ENCODE results near the gene COL12A1. TPM values are rescaled to one million over a fixed set of nuclear protein-coding genes. Genes with fewer than 3 reads are reported as not detected.

COL12A1 gene
- total and polyA plus RNA-seq, 4 experiments from 2014 or later: not detected

GRCh38 chr6:75213732-75214131 is 7.9 kb upstream of the COL12A1 start:
- CTCF ChIA-PET (ENCODE audit: partially characterized antibody): interaction anchor here (1.0 to 1.2 kb wide), 2 partner anchors 1477 to 1480 kb away, joined by 3 to 5 read pairs; no protein-coding TSS in a partner anchor
- intact Hi-C loops (cut with micrococcal nuclease): no loop called here
- POLR2A ChIA-PET (ENCODE audit: partially characterized antibody): no interaction called here
- no peak overlapping the region for H3K27ac ChIP-seq (ENCODE audit: low read depth, low read length)
- Mint-ChIP-seq H3K4me1 (peaks cover 4 to 5% (median 5%) of the 10 kb centered on the region in 4 donors), H3K36me3 (no peaks in the 10 kb centered on the region), H3K27ac (no peak overlapping the region), H3K4me3 (no peak overlapping the region), H3K9me3 (no peaks in the 10 kb centered on the region), H3K27me3 (peaks cover 26 to 40% of the 10 kb centered on the region in 2 donors)
- peaks cover 3% of the 10 kb centered on the region for H3K4me1 ChIP-seq (ENCODE audit: insufficient read depth, low read length)
- DNase-seq: no peak
- no peaks in the 10 kb centered on the region for H3K36me3 ChIP-seq (ENCODE audit: insufficient read depth, low read length)
- peaks cover 5% of the 10 kb centered on the region for H3K27me3 ChIP-seq (ENCODE audit: insufficient read depth, low read length)
- no peak overlapping the region for H3K4me3 ChIP-seq (ENCODE audit: low read length in 2 of 2)
- no peaks in the 10 kb centered on the region for H3K9me3 ChIP-seq (ENCODE audit: control insufficient read depth in 1 of 2, low read length in 2 of 2)

DNA sequence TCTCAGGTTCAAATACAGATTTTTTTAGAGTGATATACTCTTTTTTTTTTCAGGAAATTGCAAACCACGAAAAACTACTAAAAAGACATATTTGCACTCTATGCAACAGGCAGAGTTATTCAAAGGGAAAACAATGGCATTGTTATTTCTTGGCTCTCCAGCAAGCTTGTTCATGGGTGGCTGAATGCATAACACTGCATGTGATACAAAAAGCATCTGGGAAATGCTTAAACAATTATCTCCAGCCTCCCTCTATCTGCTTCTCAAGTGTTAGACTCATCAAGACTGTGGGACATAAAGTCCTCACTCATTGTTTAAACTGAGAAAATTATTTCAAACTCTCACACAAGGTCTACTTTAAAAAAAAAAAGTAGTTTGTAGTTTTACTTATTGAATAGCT is 7.3 kb upstream of the COL12A1 start:
- H3K4me3 ChIP-seq (ENCODE audit: low read length in 2 of 2): no peak overlapping the region
- peaks cover 29 to 43% of the 10 kb centered on the region in 2 donors for H3K27me3 Mint-ChIP-seq
- no peak for DNase-seq
- no peaks in the 10 kb centered on the region for H3K9me3 Mint-ChIP-seq
- peaks cover 10% of the 10 kb centered on the region for H3K27me3 ChIP-seq (ENCODE audit: insufficient read depth, low read length)
- ChIA-PET POLR2A (ENCODE audit: partially characterized antibody) (no interaction called here), CTCF (ENCODE audit: partially characterized antibody) (interaction anchor here (0.9 to 1.2 kb wide), 3 partner anchors 1474 to 1480 kb away, joined by 3 to 5 read pairs (median 4); no protein-coding TSS in a partner anchor)
- no peaks in the 10 kb centered on the region for H3K36me3 ChIP-seq (ENCODE audit: insufficient read depth, low read length)
- H3K4me1 ChIP-seq (ENCODE audit: insufficient read depth, low read length): peaks cover 9% of the 10 kb centered on the region
- no peak overlapping the region for H3K27ac ChIP-seq (ENCODE audit: low read depth, low read length)
- no peaks in the 10 kb centered on the region for H3K36me3 Mint-ChIP-seq
- no peak overlapping the region for H3K4me3 Mint-ChIP-seq
- H3K27ac Mint-ChIP-seq: no peak overlapping the region
- intact Hi-C loops (cut with micrococcal nuclease): no loop called here
- H3K9me3 ChIP-seq (ENCODE audit: control insufficient read depth in 1 of 2, low read length in 2 of 2): no peaks in the 10 kb centered on the region
- peaks cover 9 to 12% (median 11%) of the 10 kb centered on the region in 4 donors for H3K4me1 Mint-ChIP-seq

GRCh38 chr6:75211920-75212590 is 6.2 kb upstream of the COL12A1 start:
- Histone ChIP-seq H3K27me3 (ENCODE audit: insufficient read depth, low read length) (peaks cover 18% of the 10 kb centered on the region), H3K27ac (ENCODE audit: low read depth, low read length) (no peak overlapping the region), H3K4me3 (ENCODE audit: low read length in 2 of 2) (no peak overlapping the region), H3K4me1 (ENCODE audit: insufficient read depth, low read length) (peaks cover 20% of the 10 kb centered on the region), H3K36me3 (ENCODE audit: insufficient read depth, low read length) (no peaks in the 10 kb centered on the region), H3K9me3 (ENCODE audit: control insufficient read depth in 1 of 2, low read length in 2 of 2) (no peaks in the 10 kb centered on the region)
- Mint-ChIP-seq H3K27me3 (peaks cover 29 to 46% of the 10 kb centered on the region in 2 donors), H3K9me3 (no peaks in the 10 kb centered on the region), H3K4me3 (no peak overlapping the region), H3K4me1 (peaks cover 18 to 22% (median 21%) of the 10 kb centered on the region in 4 donors), H3K36me3 (no peaks in the 10 kb centered on the region), H3K27ac (no peak overlapping the region)
- ChIA-PET CTCF (ENCODE audit: partially characterized antibody) (interaction anchor here (0.7 to 10.7 kb wide), 12 partner anchors 9 to 1480 kb away, joined by 3 to 281 read pairs (median 34); no protein-coding TSS in a partner anchor), POLR2A (ENCODE audit: partially characterized antibody) (no interaction called here)
- no peak for DNase-seq
- intact Hi-C loops (cut with micrococcal nuclease): loop anchor here (1.0 kb wide), 1 partner anchor 314 kb away; no protein-coding TSS in a partner anchor

DNA sequence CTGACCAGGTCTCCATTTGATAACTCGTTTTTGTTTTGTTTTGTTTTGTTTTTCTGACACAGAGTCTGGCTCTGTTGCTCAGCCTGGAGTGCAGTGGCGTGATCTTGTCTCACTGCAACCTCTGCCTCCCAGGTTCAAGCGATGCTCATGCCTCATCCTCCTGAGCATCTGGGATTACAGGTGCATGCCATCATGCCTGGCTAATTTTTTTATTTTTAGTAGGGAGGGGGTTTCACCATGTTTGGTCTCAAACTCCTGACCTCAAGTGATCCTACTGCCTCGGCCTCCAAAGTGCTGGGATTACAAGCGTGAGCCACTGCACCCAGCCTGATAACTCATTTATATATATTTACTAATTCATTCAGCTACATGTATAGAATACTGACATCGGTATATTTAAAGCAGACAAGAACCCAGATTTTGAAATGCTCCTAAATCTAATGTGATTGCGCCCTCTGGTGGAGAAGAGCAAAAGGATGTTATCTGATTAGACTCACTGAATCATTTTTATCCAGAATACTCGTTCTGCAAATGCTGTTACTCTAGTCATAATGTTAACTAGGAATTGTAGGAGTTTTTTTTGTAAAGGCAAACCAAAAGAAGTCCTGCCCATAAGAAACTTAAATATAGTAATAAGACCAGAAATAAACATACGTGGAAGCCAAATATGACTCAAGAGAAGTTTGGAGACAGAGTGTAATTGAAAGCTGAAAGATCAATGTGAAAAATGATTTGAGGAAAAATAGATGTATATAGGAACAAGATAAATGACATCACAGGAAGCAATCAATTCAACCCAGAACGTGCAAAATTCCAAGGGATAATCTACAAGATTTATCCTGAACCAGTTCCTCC is 5.3 kb upstream of the COL12A1 start:
- Mint-ChIP-seq H3K27ac (no peak overlapping the region), H3K4me1 (peaks cover 24 to 32% (median 29%) of the 10 kb centered on the region in 4 donors), H3K4me3 (no peak overlapping the region), H3K27me3 (peaks cover 33 to 51% of the 10 kb centered on the region in 2 donors), H3K9me3 (no peaks in the 10 kb centered on the region), H3K36me3 (no peaks in the 10 kb centered on the region)
- H3K36me3 ChIP-seq (ENCODE audit: insufficient read depth, low read length): no peaks in the 10 kb centered on the region
- peak; percentile 51 to 61 (median 56) for DNase-seq
- CTCF ChIA-PET (ENCODE audit: partially characterized antibody): interaction anchor here (0.6 to 10.7 kb wide), 26 partner anchors 10 to 1534 kb away, joined by 3 to 281 read pairs (median 4); no protein-coding TSS in a partner anchor
- H3K27ac ChIP-seq (ENCODE audit: low read depth, low read length): no peak overlapping the region
- no peaks in the 10 kb centered on the region for H3K9me3 ChIP-seq (ENCODE audit: control insufficient read depth in 1 of 2, low read length in 2 of 2)
- no peak overlapping the region for H3K4me3 ChIP-seq (ENCODE audit: low read length in 2 of 2)
- H3K27me3 ChIP-seq (ENCODE audit: insufficient read depth, low read length): peaks cover 20% of the 10 kb centered on the region
- POLR2A ChIA-PET (ENCODE audit: partially characterized antibody): interaction anchor here (0.5 to 1.0 kb wide), 2 partner anchors 1475 to 1669 kb away, joined by 3 read pairs; no protein-coding TSS in a partner anchor
- intact Hi-C loops (cut with micrococcal nuclease): loop anchor here (1.0 kb wide), 1 partner anchor 315 kb away; no protein-coding TSS in a partner anchor
- peaks cover 29% of the 10 kb centered on the region for H3K4me1 ChIP-seq (ENCODE audit: insufficient read depth, low read length)

DNA sequence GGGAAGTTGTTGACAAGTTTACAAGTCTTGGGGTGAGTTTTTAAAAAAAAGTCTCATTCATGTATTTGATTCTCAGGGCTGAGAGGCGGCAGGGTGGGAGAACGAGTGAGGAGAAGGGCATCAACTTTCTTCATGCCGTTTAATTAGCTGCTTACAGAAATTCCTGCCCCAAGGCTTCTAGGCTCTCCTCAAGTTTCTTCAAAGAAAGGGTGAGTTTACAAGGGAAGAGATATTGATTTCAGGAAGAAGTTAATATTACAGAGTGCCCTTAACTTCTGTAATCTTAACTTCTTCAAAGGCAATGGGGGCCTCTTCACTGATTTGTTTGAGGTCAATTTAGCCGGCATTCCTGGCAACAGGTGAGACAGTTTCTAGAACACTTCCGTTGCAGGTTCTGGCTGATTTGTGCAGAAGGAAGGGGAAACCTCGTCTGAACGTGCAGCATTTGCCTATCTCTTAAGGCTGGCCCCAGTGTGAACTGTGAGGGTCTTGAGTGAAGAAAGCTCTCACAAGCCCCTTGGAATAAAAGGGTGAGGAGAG is 3.4 kb upstream of the COL12A1 start:
- Histone ChIP-seq H3K27me3 (ENCODE audit: insufficient read depth, low read length) (peaks cover 31% of the 10 kb centered on the region), H3K4me3 (ENCODE audit: low read length in 2 of 2) (no peak overlapping the region), H3K4me1 (ENCODE audit: insufficient read depth, low read length) (peaks cover 48% of the 10 kb centered on the region), H3K36me3 (ENCODE audit: insufficient read depth, low read length) (no peaks in the 10 kb centered on the region), H3K27ac (ENCODE audit: low read depth, low read length) (no peak overlapping the region), H3K9me3 (ENCODE audit: control insufficient read depth in 1 of 2, low read length in 2 of 2) (no peaks in the 10 kb centered on the region)
- peaks cover 35 to 50% (median 43%) of the 10 kb centered on the region in 4 donors for H3K4me1 Mint-ChIP-seq
- H3K9me3 Mint-ChIP-seq: no peaks in the 10 kb centered on the region
- H3K36me3 Mint-ChIP-seq: no peaks in the 10 kb centered on the region
- intact Hi-C loops (cut with micrococcal nuclease): loop anchor here (1.0 kb wide), 4 partner anchors 34 to 1534 kb away; partner anchors contain the start of gene COX7A2
- POLR2A ChIA-PET (ENCODE audit: partially characterized antibody): interaction anchor here (1.5 kb wide), 1 partner anchor 1555 kb away, joined by 3 read pairs; no protein-coding TSS in a partner anchor
- CTCF ChIA-PET (ENCODE audit: partially characterized antibody): interaction anchor here (0.9 to 10.7 kb wide), 36 partner anchors 8 to 1556 kb away, joined by 3 to 281 read pairs (median 5); partner anchors contain the start of gene COX7A2
- H3K27ac Mint-ChIP-seq: peak overlapping the region in 1 of 7 donors; percentile 54
- H3K27me3 Mint-ChIP-seq: peaks cover 45 to 55% of the 10 kb centered on the region in 2 donors
- no peak for DNase-seq
- peak overlapping the region in 4 of 8 donors; percentile 37 to 83 (median 80) for H3K4me3 Mint-ChIP-seq

GRCh38 chr6:75208298-75209183 is 2.7 kb upstream of the COL12A1 start:
- Histone ChIP-seq H3K4me1 (ENCODE audit: insufficient read depth, low read length) (peaks cover 50% of the 10 kb centered on the region), H3K4me3 (ENCODE audit: low read length in 2 of 2) (peak overlapping the region; percentile 24 to 30), H3K27ac (ENCODE audit: low read depth, low read length) (no peak overlapping the region), H3K27me3 (ENCODE audit: insufficient read depth, low read length) (peaks cover 32% of the 10 kb centered on the region), H3K9me3 (ENCODE audit: control insufficient read depth in 1 of 2, low read length in 2 of 2) (no peaks in the 10 kb centered on the region), H3K36me3 (ENCODE audit: insufficient read depth, low read length) (no peaks in the 10 kb centered on the region)
- peak; percentile 73 to 78 (median 74) for DNase-seq
- ChIA-PET CTCF (ENCODE audit: partially characterized antibody) (interaction anchor here (0.6 to 10.7 kb wide), 38 partner anchors 9 to 1556 kb away, joined by 3 to 281 read pairs (median 4); partner anchors contain the start of gene COX7A2), POLR2A (ENCODE audit: partially characterized antibody) (interaction anchor here (0.6 to 1.5 kb wide), 3 partner anchors 35 to 1554 kb away, joined by 3 to 4 read pairs (median 4); partner anchors contain the start of gene COX7A2)
- intact Hi-C loops (cut with micrococcal nuclease): loop anchor here (1.0 kb wide), 4 partner anchors 35 to 1533 kb away; partner anchors contain the start of gene COX7A2
- no peaks in the 10 kb centered on the region for H3K36me3 Mint-ChIP-seq
- H3K27ac Mint-ChIP-seq: peak overlapping the region in 4 of 7 donors; percentile 48 to 87 (median 54)
- H3K9me3 Mint-ChIP-seq: peaks cover 0 to 2% (median 0%) of the 10 kb centered on the region in 8 donors
- H3K4me3 Mint-ChIP-seq: peak overlapping the region; percentile 70 to 91 (median 82)
- peaks cover 35 to 54% (median 47%) of the 10 kb centered on the region in 4 donors for H3K4me1 Mint-ChIP-seq
- peaks cover 51 to 62% of the 10 kb centered on the region in 2 donors for H3K27me3 Mint-ChIP-seq

Measured in CD4-positive, alpha-beta memory T cell (primary cell).